Neural crest cell (in vitro differentiated cells): Measurements from ENCODE around the gene GIMAP8. TPM values are rescaled to one million over a fixed set of nuclear protein-coding genes. Genes with fewer than 3 reads are reported as not detected.
A peak's percentile ranks its signal among the peaks of the same experiment; 100 is the strongest.

Source experiments
- DNase-seq: peaks from one replicate; pipeline ENCODE4 v3.0.0; 2021; ENCODE audit warnings: low read depth, mixed read lengths, low spot score
- H3K27ac Mint-ChIP-seq: one replicate; pipeline ENCODE4 v1.8.0; 2021; ENCODE audit warnings: mild to moderate bottlenecking, mixed read lengths; ENCODE audit not compliant: unreplicated experiment
- H3K27me3 Mint-ChIP-seq: 2 replicates; pipeline ENCODE4 v1.8.0; 2021; ENCODE audit warnings: low read depth, mild to moderate bottlenecking, mixed read lengths
- H3K36me3 Mint-ChIP-seq: 2 replicates; pipeline ENCODE4 v1.8.0; 2021; ENCODE audit warnings: low read depth, mild to moderate bottlenecking, mixed read lengths
- H3K4me1 Mint-ChIP-seq: 2 replicates; pipeline ENCODE4 v1.8.0; 2021; ENCODE audit warnings: mixed read lengths
- H3K4me3 Mint-ChIP-seq: one replicate; pipeline ENCODE4 v1.8.0; 2021; ENCODE audit warnings: mild to moderate bottlenecking, mixed read lengths
- H3K9me3 Mint-ChIP-seq: 2 replicates; pipeline ENCODE4 v1.8.0; 2021; ENCODE audit warnings: mixed read lengths
- CTCF ChIP-seq: fragments of 200-600 bp; sonication (generic); conservative IDR thresholded peaks from 2 replicates; pipeline ENCODE4 v1.5.0; 2021; ENCODE audit warnings: antibody characterized with exemption, mild to moderate bottlenecking
- total RNA-seq: library from RNA; stranded (reverse); gene quantifications from 2 replicates; pipeline ENCODE4 v1.2.1, GENCODE V29; 2021

The GIMAP8 gene
- total RNA-seq, 1 donor from 2014 or later = not detected

- Mint-ChIP-seq H3K36me3 (peaks cover 5% of the 10 kb centered on the region), H3K27me3 (peaks cover 26% of the 10 kb centered on the region), H3K9me3 (peaks cover 21% of the 10 kb centered on the region), H3K4me1 (no peaks in the 10 kb centered on the region), H3K27ac (no peak overlapping the region), H3K4me3 (no peak overlapping the region)
- no peak for DNase-seq
- TF ChIP-seq CTCF = no peak
These were observed 15.0 kb downstream of the GIMAP8 start for GRCh38 chr7:150465414-150465813.

DNA sequence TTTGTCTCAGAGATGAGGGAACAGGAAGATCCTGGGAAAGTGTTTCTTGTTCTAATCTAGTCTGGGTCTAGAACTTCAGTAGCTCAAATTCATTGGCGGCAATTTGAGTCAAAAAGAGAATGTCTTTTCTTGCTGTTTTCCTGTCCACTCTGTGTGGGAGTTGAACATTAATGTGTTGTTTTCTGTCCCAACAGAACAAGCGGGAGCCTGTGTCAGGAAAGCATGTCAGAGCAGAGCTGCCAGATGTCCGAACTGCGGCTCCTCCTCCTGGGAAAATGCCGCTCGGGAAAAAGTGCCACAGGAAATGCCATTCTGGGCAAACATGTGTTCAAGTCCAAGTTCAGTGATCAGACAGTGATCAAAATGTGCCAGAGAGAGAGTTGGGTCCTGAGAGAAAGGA, 16.0 kb downstream of the GIMAP8 start:
- no peak for TF ChIP-seq CTCF
- Mint-ChIP-seq H3K4me3 (no peak overlapping the region), H3K4me1 (no peaks in the 10 kb centered on the region), H3K9me3 (peaks cover 15% of the 10 kb centered on the region), H3K36me3 (peaks cover 5% of the 10 kb centered on the region), H3K27me3 (peaks cover 26% of the 10 kb centered on the region), H3K27ac (no peak overlapping the region)
- DNase-seq = no peak

- Mint-ChIP-seq H3K4me1 (peaks cover 6% of the 10 kb centered on the region), H3K4me3 (no peak overlapping the region), H3K27ac (no peak overlapping the region), H3K27me3 (peaks cover 23% of the 10 kb centered on the region), H3K36me3 (no peaks in the 10 kb centered on the region), H3K9me3 (peaks cover 1% of the 10 kb centered on the region)
- no peak for DNase-seq
- TF ChIP-seq CTCF = no peak
These were observed 17.8 kb downstream of the GIMAP8 start for GRCh38 chr7:150468241-150468640.

DNA sequence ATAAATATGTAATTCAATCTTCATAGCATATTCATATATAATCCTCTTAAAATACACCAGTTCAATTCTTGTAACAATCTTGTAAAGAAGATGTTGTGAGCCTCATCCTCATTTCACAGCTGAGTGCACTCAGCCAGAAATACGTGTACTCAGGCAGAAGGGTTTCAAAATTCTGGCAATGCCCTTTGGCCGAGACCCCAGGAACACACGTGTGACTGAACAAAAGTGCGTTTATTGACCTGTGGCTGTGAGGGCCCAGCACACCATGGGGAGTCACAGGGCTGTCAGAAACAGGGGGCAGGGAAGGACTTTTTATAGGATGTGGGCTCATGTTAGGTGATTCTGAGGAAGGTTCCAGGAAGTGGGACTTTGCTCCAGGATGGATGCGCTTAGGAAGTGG, 21.5 kb downstream of the GIMAP8 start:
- Mint-ChIP-seq H3K36me3 (no peaks in the 10 kb centered on the region), H3K27me3 (peaks cover 26% of the 10 kb centered on the region), H3K27ac (peak overlapping the region; percentile 1), H3K4me1 (peaks cover 6% of the 10 kb centered on the region), H3K4me3 (no peak overlapping the region), H3K9me3 (peaks cover 8% of the 10 kb centered on the region)
- no peak for TF ChIP-seq CTCF
- DNase-seq = no peak

GRCh38 chr7:150473902-150474301, 23.5 kb downstream of the GIMAP8 start:
- DNase-seq = no peak
- Mint-ChIP-seq H3K27ac (no peak overlapping the region), H3K27me3 (peaks cover 24% of the 10 kb centered on the region), H3K4me1 (peaks cover 6% of the 10 kb centered on the region), H3K9me3 (peaks cover 8% of the 10 kb centered on the region), H3K4me3 (no peak overlapping the region), H3K36me3 (no peaks in the 10 kb centered on the region)
- TF ChIP-seq CTCF = no peak

DNA sequence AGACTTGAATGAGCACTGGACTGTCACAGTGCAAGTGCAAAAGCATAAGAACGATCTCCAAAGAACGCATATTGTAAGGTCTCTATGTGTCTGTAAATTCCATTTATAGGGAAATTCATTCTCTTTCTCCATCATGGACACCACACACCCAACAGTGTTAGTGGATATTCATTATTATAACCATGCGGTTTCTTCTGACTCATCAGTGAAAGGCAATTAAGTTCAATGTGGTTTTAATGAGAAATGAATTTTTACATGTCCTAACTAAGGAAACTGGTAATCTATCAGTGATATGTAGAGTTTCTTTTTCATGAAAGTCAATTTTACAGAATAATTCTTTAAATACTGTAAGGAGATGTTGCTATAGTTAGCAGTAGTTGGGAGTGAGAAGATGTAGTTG, 25.9 kb downstream of the GIMAP8 start:
- H3K27ac Mint-ChIP-seq = no peak overlapping the region

More for the DNA sequence above, 25.9 kb downstream of the GIMAP8 start:
- no peaks in the 10 kb centered on the region for H3K36me3 Mint-ChIP-seq
- no peak for TF ChIP-seq CTCF
- no peak for DNase-seq
- H3K27me3 Mint-ChIP-seq = peaks cover 18% of the 10 kb centered on the region
- peaks cover 6% of the 10 kb centered on the region for H3K4me1 Mint-ChIP-seq
- H3K4me3 Mint-ChIP-seq = no peak overlapping the region
- peaks cover 8% of the 10 kb centered on the region for H3K9me3 Mint-ChIP-seq
